ENCODE results near the gene GSN.
"Not testable (repeated sequence)": the region's sequence is repeated elsewhere in the genome, so short reads cannot be mapped to it uniquely, and the experiment has no call there.

The GSN gene

DNA sequence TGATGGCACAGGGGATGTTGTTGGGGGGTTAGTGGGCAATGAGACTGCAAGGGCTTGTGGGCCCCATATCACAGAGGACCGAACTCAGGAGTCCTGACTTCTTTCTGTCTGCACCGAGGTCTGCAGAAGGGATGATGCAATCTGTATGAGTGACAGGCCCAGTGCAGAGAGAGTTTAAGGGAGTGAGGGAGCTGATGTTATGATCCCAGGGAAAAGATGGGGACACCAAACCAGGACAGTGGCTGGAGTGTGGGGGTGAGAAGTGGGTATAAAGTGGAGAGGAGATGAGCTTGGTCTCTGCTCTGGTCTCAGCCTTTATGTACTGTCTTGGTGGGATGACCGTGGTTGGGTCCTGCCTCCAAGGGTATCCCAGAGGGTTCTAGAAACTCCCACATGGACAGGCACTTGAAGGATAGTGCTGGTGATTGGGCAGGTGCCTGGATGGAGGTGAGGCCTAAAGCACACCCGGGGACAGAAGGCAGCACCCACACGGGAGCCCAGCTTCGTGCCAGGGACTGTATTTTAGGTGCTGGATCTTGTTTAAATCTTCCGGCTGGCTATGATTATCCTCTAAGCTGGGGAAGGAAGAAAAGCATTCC, 21.9 kb downstream of the GSN start:
- DNase-seq = no peak

DNA sequence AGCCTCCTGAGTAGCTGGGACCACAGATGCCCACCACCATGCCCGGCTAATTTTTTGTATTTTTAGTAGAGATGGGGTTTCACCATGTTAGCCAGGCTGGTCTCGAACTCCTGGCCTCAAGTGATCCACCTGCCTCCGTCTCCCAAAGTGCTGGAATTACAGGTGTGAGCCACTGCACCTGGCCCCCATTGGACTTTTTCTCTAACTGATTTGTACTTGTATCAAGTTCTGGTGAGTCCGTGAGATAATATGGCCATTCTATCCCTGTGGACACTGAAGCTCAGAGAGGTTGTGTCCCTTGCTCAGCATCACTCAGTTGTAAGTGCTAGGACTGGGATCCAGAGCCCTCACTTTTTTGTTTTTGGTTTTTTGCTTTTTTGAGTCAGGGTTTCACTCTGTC, 23.6 kb downstream of the GSN start:
- not testable (repeated sequence) for DNase-seq

DNA sequence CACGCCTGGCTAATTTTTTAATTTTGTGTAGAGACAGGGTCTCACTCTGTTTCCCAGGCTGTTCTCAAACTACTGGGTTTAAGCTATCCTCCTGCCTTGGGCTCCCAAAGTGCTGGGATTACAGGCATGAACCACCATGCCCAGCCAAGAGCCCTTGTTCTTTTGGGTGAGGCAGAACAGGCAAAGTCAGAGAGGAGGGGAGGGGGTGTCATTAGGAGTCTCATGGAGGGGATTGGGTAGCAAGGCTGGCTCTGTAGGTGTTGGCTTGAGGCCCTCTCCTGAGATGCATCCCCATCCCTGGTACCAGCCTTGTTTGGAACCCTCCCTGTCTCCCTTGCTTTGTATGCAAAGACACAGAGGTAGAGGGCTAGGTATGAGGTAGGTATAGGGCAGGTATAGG, 24.1 kb downstream of the GSN start:
- DNase-seq = no peak

DNA sequence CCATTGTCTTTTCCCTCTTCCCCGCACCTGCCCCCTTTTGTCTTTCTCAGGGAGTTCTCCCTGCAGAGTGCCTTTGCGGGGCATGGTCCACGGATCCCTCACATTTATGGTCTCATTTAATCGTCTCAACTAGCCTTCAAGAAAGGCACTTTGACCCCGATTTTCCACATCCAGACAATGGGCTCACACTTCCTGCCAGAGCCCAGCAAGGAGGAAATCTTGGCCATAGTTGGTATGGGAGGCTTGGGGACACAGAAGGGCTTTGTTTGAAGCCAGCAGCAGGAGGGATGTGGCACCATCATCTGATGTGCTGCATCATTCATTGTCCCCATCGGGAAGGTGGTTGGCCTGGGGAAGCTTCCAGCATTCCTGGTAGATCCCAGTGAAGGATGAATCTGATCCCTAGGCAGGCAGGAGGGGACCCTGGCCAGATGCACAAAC, 24.9 kb downstream of the GSN start:
- DNase-seq = no peak

DNA sequence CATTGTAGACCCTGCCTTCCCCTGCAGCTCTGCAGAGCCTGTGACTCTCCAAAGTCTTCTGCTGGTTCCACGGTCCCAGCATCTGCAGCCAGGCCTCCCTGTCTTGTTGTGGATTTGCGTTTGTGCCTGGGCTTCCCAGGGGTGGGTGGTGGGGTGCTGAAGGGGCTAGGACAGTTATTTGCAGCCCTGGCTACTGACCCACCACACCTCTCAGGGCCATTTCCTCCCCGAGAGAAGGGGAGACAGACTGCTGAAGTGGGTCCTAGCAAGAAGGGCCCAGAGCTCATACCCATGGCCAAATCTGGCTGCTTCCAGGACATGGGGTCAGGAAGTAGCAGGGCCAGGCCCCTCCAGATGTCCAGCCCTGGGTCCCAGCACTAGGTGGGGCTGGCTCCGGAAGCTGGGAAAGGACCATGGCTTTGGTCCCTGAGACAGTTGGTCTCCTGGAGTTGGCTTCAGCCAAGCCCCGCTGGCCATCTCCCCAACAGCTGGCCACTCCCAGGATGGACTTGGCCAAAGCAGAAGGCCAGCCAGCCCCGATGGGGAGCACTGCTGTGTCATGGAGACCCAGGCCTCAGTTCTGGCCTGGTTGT, 26.3 kb downstream of the GSN start:
- no peak for DNase-seq

DNA sequence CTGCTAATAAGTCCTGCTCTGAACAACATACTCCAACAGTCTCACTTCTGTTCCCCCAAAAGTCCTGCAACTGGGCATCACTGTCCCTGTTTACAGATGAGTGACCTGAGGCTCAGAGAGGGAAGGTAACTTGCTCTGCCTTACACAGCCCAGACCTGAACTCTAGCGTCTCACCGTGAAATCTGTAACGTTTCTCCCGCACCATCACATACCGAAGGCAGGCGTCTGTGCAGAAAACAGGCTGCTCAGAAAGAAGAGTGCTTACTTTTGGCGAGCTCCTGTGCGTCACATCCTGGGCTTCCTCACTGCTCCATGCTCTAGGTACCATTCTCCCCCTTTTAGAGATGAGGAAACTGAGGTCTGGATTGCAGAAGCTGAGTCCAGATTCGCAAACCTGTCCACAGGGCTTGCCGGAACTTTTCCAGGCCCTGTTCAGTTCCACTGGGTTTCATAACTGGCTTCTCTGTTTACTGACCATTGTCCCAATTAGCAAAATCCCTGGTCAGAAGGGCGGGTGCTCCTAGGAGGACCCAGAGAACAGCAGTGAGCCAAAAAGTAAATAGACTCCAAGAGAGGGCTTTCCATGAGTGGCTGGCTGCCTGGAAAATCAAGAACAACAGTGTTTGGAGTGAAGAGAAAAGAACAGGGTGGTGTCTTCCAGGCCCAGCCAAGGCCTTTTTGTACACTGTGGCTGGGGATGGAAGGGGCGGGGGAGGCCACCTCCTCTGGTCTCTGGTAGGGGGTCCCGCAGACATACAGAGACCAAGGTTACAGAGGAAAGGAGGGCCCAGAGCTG, 27.1 kb downstream of the GSN start:
- DNase-seq = no peak

DNA sequence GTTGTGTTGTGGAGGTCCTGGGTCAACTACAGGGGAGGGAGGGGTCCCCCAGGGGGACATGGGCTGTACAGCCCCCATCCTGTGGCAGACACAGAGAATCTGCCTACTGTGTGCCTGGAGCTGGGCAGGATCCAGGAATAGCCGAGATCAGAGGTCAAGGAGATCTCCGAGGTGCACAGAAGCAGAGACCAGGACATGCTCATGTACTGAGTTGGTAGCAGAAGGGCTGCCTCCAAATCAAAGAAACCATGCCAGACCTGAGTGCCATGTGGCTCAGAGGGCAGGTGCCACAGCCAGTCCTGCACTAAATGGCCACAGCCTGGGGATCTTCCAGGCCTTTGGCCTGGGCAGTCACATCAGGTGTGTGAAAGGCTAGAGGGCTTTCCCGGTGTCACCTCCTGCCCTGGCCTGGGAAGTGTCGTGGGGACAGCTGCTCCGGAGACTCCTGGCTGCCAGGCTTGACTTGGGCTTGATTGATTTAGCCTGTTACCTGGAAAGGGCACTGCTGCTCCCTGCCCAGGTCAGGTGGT, 27.8 kb downstream of the GSN start:
- no peak for DNase-seq

DNA sequence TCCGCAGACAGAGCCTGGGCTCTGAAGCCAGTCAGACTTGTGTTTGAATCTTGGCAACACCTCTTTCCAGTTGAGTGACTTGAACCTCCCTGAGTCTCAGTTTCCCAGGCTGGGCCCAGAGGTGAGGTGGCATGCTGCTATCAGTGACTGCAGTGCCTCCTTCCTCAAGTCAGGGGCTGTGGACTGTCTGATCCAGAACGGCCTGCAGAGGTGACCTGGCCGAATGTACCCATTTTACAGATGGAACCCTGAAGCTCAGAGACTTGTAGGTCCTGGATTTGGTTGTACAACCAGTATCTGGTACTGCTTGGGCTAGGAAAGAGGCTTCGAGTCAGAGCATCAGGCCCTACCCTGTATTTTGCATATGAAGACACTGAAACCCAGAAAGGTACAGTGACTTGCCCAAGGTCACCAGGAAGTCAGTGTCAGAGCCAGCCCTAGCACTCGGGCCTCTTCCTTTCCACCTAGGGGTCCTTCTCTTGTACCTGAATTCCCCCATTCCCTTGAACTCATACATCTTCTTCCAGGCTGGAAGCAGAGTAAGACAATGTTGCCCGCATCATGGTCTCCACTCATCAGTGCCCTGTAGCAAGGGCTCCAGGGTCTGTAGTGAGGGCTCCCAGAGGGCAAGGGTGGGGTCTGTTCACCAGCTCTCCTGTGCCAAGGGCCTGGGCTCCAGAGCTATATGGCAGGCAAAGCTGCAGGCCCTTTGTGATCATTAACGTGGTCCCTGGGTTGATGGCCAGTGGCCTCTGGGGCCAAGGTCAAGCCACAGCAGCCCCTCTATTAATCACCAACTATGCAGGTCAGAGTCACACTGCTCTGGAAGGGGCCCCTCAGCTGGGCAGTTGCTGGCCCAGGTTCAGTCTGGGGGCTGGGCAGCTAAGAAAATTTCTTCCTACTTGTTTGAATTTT, 28.5 kb downstream of the GSN start:
- no peak for DNase-seq

DNA sequence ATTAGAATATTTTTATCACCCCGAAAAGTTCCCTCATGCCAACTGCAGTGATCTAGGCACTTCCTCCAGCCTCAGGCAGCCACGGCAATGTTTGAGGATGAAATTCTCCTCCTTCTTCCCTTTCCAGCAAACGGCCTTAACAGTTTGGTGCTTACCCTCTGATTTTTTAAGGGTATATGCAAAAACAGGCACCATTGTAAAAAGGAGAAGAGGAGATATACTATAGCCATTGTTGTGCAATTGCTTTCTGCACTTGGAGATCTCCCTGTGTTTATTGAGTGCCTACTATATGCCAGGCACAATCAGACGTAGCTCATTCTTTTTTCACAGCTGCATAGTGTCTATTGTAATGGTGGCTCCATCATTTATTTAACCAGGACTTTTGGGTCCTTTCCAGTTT, 29.4 kb downstream of the GSN start:
- no peak for DNase-seq

DNA sequence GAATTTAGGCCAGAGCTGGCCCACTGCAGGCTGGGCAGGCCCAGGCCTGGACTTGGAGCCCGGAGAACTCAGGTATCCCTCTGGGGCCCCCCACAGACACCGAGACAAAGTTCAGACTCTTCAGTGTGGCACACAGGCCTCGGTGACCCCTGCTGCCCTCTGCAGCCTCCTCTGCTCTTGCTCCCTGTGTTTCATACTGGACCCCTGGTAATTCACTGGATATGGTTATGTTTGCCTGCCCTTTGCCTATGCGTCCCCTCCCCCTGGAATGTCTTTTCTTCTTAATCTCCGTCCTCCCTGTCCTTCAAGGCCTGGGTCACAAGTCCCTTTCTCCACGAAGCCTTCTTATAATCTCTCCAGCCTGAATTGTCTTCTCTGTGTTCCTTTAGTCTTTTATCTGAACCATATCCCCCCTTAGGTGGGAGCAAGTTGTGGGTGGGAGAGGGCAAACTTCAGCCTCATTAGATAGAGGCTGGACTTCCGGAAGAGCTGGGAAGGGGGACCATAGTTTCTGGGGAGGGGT, 30.1 kb downstream of the GSN start:
- DNase-seq = no peak

DNA sequence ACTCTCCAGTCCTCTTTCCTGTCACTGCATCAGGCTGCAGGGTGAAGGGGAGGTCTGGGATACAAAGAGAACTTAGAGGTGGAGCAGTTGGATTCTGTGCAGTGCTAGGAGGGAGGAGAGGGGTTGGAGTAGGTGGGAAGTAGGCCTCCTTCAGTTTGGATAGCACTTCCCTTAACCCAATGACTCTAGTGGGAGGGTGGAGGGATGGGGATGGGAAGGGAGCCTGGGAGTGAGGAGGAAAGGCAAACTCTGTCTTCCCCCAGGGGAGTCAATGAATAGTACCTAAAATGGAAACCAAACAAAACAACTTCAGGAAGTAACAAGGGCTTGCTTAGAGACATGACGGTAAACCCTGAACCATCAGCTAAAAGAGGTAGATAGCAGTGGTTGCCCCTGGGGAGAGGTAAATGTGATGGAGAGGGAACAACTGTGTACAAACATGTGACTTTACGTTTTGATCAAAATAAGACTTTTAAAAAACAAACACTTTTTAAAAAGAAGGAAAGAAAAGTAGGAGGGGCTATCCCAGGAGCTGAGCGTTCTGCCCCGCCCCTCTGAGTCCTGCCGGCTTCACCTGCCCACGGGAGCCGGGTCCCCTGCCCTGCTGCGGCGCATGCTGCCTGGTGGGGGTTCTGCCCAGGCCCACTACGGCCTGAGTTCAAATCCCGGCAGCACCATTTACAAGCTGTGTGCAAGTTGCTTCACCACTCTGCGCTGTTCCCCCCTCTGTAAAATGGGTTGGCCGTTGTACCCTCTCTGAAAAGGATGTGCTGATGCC, 30.9 kb downstream of the GSN start:
- DNase-seq = no peak

DNA sequence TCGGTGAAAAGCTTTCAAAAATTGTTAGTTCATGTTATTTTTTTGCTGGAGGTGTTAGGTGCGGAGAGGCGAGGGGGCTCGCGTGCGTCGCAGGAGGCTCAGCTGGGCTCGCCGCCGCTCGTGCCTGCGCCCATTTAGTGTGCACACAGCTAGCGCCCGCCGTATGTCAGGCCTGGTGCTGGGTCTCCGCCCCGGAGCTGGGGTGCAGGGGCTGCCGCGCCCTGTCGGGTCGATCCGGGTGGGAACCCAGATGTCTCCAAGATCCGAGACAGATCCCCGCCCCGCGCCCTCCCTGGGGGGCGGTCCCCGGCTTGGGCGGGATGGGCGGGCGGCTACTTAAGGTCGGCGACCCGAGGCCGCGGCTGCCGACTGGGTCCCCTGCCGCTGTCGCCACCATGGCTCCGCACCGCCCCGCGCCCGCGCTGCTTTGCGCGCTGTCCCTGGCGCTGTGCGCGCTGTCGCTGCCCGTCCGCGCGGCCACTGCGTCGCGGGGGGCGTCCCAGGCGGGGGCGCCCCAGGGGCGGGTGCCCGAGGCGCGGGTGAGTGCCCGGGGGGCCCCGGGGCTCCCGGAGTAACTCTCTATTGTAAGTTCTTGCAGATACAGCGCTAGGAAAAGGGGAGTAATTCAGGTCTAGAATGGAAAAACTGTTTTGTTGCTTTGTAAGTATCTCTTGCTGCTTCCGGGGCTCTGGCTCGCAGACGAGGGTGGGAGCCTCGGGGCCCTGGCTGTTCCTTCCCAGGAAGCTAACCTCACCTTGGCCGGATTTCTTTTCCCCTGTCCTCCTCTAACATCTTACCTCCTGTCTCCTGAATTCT, 31.7 kb downstream of the GSN start:
- DNase-seq = no peak

DNA sequence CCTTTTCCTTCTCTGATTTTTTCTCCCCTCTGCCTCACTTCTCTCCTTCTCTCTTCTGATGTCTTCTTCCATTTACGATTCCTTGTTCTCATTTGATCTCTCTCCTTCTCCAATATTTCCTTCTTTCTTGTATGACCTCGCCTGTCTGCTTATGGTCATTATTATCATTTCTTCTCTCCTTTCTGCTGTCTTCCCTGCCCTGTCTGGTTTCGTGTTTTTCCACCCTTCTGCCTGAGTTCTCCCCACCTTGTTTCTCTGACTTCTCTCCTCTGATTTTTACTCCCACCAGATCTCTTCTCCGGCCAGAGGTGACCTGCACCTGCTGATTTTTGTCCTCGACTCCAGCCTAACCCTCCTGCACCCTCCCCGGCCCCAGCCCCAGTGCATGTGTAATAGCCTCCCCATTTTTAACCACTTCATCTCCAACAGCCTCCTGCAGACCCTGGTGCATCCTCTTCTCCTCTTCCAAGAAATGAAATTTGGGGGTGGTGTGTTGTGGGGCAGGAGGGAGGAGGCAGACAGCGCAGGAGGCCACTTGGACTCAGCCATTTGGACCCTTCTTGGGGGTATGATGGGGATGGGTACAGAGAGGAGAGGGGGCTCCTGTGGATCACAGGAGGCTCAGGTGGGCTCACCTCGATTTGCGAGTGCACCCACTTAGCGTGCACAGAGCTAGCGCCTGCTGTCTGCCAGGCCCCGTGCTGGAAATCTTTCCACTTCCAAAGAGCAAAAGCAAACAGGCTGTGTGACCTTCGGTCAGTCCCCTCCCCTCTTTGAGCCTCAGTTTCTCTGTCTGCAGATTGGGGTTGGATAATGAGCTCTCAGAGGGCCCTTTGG, 32.5 kb downstream of the GSN start:
- DNase-seq = no peak

DNA sequence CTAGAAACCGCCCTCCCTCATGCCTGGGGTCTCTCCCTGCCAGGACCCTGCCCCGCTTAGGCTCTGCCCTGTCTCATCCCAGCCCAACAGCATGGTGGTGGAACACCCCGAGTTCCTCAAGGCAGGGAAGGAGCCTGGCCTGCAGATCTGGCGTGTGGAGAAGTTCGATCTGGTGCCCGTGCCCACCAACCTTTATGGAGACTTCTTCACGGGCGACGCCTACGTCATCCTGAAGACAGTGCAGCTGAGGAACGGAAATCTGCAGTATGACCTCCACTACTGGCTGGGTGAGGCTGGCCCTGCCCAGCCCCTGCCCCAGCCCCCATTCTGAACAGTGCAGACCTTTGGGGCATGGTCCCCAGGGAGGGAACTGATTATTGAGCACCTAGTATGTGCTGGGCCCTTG, 33.9 kb downstream of the GSN start:
- no peak for DNase-seq

DNA sequence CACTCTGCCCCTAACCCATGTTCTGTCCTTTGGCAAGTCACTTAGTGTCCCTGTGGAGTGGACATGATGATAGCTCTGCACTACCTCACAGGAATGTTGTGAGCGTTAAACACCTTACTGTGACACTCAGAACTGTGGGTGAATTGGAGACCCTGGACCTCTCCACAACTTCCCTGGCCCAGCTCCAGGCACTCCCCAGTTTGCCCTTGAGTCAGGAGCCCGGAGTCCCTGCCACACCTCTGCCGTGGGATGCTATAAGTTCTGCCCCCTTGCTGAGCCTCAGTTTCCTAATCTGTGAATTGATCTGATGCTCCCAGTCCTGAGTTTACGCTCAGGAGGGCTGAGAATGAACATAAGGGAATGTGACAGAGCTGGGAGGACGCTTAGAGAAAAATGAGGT, 34.4 kb downstream of the GSN start:
- DNase-seq = no peak

DNA sequence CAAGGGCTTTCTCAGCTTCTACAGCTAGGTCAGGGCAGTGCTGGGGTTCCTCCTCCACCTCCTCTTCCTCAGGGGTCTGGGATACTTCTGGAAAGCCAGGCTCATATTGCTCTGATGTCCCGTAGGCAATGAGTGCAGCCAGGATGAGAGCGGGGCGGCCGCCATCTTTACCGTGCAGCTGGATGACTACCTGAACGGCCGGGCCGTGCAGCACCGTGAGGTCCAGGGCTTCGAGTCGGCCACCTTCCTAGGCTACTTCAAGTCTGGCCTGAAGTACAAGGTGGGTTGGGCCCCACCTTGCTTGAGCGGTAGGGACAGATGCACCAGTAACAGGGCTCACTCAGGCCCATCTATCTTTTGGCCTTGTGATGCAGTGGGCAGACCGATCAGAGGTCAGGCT, 34.8 kb downstream of the GSN start:
- DNase-seq = no peak

DNA sequence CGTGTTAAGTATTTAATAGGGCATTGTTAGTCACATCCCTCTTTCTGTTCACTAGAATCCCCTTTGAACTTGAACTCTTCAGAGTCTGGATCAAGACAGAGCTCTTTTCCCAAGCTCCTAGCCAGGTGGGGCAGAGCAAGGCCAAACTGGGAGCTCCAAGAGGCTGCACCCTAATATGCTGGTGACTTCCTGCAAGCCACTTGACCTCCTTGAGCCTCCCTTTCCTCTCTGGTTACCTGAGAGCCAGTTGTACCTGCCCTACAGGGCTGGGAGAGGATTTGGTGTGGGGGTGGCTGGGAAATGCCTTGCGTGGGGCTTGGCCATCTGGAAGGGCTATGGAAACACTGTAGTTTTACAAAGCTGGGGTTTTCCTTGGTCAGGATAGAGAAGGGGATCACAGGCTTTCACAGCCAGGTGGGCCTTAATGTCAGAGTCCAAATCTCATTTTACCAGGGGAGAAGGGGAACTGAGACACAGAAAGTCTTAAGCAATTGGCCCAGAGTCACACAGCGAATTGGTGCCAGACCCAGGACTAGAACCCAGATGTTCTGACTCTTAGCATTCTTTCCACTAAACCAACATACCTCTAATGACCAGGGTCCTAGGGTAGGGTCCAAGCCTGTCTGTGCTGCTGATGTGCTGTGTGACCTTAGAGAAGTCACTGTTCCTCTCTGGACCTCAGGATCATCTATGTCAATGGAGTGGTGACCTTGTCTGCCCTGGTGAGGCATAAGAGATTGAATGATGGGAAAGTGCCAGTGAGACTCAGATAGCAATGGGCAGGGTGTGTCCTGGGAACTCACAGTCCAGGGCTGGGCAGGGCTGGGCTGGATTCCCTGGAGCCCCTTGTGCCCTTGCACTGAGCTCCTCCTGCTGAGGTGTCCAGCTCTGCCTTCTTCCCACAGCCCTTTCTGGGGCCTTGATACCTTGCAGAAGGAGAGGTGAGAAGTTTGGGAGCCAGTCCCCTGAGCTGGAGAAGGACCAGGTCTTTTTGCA, 35.8 kb downstream of the GSN start:
- no peak for DNase-seq

DNA sequence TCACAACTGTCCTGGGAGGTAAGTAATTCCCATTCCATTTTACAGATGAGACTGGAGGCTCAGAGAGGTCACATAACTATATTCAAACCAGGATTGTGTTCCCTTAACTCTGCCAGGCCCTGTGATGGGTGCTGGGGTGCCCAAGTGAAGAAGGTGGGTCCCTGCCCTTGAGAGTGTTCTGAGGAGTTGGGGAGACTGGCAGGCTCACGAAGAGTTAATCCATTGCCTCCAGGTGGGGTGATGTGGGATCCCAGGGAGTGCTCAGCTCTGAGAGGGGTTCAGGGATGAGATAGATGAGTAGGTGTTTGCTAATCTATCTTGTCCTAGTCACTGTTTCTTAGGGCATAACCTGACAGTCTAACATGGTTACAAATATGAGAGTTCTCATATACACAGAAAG, 36.7 kb downstream of the GSN start:
- no peak for DNase-seq
